AG10803 (cell line): Measurements from ENCODE around the gene KRT79.
"Not testable (repeated sequence)": the region's sequence is repeated elsewhere in the genome, so short reads cannot be mapped to it uniquely, and the experiment has no call there.

ENCODE experiments used
- DNase-seq: peaks from one replicate; pipeline ENCODE4 v3.0.0; 2010; ENCODE audit warnings: low read depth
- H3K4me3 ChIP-seq: 2 replicates; pipeline ENCODE4 v1.5.1; 2011; ENCODE audit warnings: mild to moderate bottlenecking, low read length, control low read depth
- TF ChIP-seq, protein P1 (sequence below): conservative IDR thresholded peaks from 2 replicates; pipeline ENCODE4 v1.5.1; 2011; ENCODE audit warnings: mild to moderate bottlenecking, low read length, control low read depth, inconsistent platforms

Gene KRT79

DNA sequence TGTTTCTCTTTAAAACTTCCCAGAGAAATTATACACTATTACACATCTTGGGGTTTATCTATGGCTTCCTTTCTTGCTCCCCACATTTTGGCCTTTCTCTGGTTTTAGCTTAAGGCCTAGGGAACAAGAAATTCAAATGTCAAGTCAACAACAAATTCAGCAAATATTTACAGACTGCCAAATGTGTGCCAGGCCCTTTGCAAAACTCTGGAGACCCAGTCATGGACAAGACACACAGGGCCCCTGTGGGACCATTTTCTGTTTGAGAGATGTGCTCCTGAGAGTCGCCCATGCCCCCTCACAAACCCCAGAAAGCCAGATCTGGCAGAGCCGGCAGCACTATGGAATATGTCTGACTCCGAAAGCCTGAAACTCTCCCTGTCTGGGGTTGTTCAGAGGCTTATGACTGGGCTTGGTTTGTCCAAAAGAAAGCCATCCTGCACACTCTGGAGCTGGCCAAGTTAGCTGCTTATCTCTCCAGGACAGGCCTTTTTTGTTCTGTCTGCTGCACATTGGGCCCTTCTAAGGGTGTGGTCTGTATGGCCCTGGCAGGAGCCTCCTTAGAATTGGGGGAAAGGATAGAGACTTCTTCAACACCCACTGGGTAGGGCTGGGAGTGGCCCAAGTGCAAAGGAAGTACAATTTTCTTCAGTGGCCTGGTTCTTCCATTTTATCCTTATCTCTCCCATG lies 37.1 kb downstream of the KRT79 start:
- TF ChIP-seq, protein P1, sequence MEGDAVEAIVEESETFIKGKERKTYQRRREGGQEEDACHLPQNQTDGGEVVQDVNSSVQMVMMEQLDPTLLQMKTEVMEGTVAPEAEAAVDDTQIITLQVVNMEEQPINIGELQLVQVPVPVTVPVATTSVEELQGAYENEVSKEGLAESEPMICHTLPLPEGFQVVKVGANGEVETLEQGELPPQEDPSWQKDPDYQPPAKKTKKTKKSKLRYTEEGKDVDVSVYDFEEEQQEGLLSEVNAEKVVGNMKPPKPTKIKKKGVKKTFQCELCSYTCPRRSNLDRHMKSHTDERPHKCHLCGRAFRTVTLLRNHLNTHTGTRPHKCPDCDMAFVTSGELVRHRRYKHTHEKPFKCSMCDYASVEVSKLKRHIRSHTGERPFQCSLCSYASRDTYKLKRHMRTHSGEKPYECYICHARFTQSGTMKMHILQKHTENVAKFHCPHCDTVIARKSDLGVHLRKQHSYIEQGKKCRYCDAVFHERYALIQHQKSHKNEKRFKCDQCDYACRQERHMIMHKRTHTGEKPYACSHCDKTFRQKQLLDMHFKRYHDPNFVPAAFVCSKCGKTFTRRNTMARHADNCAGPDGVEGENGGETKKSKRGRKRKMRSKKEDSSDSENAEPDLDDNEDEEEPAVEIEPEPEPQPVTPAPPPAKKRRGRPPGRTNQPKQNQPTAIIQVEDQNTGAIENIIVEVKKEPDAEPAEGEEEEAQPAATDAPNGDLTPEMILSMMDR, result no peak
- H3K4me3 ChIP-seq, result no peak overlapping the region
- DNase-seq, result no peak

DNA sequence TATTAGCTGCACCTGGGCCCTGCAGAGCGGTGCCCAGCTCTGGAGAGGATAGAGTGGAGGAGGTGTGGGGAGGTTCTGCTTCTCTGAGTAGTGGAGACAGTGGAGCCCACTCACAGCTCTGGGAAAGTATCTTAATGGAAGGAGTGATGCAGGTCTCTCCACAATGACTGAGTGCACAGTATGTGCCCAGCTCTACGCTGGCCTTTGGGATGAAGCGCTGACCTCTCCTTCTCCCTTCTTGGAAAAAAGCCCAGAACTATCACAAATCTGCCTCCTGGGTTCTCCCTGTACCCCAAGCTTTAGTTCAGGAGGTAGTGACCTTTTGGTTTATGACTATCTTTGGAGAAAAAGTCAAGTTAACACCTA lies 37.7 kb downstream of the KRT79 start:
- DNase-seq, result no peak
- TF ChIP-seq, protein P1, result no peak
- no peak overlapping the region for H3K4me3 ChIP-seq

DNA sequence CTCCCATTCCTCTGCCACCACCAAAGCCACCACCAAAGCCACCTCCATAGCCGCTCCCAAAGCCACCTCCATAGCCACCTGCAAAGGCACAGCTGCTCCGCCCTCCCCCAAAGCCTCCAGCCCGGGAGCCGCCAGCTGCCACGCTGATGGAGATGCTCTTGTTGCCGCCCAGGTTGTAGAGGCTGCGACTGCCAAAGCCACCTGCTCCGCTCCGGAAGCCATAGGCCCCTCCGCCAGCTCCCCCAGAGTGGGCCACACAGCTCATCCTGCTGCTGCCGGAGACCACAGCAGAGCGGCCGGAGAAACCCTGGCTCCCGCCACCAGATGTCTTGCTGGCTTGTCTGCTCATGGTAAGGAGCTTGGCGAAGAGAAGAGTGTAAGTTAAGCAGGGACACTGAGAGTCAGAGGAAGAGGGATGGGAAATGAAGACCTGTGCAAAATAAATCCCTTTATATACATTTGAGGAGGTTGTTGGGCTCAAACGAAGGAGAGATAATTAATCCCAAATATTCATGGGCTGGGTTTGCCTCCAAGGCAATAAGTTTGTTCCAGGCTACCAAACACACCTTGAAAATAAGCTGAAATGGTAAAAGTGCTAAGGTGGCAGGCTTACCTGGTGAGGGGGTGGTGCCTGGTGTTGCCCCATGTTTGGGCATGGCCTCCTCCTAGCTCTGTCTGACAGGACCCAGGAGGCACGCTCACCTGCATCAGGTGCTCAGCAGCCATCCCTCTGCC lies 38.2 kb downstream of the KRT79 start, which contains the start of gene KRT3:
Gene KRT3, minus strand, starts transcription at position 424 of the 735 bp plus-strand sequence. Its CDS starts 75 bp downstream, at position 349.
- DNase-seq, result no peak
- TF ChIP-seq, protein P1, result no peak
- no peak within 1 kb of the TSS for H3K4me3 ChIP-seq

DNA sequence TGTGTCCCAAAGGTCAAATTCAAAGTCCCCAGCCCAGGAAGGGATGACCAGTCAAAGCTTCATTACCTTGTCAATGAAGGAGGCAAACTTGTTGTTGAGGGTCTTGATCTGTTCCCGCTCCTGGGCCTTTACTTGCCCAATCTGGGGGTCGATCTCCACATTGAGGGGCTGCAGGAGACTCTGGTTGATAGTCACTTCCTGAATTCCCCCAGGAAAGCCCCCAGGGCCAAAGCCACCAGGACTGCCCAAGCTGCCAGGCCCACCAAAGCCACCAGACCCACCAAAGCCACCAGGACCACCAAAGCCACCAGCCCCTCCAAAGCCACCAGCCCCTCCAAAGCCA lies 38.8 kb downstream of the KRT79 start:
- not testable (repeated sequence) for DNase-seq, H3K4me3 ChIP-seq

DNA sequence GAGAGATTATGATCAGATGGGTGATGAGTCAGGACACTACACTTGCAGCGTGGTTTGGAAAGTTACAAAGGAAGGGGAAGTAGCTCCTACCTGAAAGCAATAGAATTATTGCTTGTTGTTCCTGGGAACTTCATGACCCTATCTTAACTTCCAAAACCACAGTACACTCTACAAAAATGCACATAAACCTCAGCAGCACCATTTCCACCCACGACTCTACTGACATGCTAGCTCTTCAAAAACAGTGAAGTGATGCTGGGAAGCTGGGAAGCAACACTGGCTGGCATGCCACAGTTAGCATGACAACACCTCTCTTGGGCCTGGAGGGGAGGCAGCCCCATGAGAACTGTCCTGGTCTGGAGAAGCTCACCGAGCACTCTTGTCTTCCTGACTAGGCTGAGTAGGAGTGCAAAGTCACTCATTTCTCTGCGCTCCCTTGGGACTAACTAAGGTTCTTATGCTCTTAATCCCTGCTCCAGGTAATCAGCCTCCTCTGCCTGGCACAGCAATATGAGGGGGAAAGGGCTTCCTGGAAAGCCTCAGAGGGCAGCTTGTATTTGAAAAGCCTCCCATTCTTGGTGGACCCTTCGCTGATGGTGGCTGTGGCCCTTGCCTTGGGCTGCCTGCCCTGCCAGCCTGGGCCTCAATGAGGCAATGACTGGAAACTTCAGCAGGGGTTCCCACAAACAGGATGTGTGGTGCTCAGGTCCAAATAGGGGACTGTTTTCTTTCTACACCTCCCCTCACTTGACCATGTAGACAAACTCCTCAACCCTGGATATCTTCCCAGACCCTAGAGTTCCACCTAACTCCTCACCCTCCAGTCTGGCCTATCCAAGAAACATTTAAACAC lies 39.4 kb downstream of the KRT79 start:
- TF ChIP-seq, protein P1, result no peak
- peak; percentile 64 for DNase-seq
- no peak overlapping the region for H3K4me3 ChIP-seq

DNA sequence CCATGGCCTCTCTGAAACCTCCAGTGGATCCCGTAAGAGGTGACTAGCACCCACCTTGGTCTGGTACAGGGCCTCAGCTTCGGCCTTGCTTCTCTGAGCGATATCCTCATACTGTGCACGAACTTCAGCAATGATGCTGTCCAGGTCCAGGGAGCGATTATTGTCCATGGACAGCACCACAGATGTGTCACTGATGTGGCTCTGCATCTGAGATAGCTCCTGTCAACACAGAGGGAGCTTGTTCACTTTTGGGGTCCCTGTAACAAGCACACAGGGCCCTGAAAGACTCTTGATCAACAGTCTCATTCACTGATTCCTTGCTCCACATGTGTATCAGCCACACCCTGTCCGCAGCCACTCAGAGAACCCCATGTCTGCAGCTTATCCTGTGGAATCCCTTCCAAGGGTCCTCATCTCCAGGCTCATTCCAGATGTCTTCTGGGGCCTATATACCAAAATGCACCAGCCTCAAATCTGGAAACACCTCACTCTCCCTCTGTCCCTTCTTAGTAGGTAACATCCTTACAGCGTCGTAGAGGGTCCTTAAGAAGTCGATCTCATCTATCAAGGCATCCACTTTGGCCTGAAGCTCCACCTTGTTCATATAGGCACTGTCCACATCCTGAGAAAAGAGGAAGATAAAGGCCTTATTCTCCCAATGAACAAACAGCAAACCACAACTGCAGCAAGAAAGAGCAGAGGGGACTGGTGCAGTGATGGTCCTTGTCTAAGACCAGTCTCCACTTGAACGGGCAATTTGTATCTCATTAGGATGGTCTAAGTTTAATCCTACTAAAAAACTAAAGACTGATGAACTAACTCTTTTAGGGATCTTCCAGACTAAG lies 41.7 kb downstream of the KRT79 start:
- DNase-seq, result no peak
- TF ChIP-seq, protein P1, result no peak
- no peak overlapping the region for H3K4me3 ChIP-seq
